HG03060 (cell line): ENCODE data around the gene TRIM26.

Experiments used
- ATAC-seq: cut with Tn5 transposase; IDR thresholded peaks from one replicate; pipeline ENCODE4 v1.9.1; 2021; ENCODE audit warnings: low read depth, moderate number of reproducible peaks; ENCODE audit not compliant: unreplicated experiment

Gene TRIM26

DNA sequence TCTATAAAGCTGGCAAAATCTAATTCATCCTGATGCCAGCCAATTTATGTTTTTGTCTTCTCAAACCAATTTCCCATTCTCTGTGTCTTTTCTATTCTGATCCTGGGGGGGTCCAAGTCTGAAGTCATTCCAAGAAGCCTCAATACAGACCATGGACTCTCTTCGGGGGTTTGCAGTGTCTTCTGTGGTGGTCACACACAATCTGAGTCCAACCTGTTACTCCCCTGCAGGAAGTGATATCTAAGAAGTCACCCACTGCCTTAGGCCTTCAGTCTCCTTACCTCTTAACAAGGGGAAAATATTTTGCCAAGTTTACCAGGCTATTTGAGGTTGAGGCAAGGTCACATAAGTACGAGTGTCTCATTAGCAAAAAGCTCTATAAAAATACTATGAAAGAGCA is 1.9 kb downstream of the TRIM26 start:
- no peak for ATAC-seq

DNA sequence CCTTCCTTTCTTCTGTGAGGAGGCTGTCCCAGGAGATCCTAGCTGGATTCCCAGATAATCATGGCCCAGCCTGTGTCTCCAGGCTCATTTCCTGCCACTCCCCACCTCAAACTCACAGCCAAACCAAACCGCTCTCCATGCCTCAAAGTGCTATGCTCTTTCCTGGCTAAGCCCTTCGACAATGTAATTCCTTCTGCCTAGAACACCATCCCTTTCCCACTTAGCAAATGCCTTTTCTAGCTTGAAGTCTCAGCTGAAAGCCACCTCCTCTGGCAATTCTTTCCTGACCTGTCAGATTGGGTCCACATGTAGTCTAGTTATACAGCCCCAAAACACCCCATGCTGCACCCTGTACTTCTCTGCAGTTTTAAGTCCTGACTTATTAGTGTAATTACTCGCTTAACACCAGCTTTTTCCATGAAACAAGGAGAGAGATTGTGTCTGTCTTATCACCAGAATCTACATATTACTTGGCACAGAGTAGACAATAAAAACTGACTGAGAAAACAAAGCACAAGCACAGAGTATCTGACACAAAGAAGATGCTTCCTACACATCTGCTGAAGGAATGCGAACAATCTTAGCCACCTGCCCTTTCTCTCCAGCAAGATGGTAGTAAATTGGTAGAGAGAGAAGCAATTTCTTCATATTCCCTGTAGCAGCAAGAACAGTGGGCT is 5.4 kb downstream of the TRIM26 start:
- no peak for ATAC-seq

DNA sequence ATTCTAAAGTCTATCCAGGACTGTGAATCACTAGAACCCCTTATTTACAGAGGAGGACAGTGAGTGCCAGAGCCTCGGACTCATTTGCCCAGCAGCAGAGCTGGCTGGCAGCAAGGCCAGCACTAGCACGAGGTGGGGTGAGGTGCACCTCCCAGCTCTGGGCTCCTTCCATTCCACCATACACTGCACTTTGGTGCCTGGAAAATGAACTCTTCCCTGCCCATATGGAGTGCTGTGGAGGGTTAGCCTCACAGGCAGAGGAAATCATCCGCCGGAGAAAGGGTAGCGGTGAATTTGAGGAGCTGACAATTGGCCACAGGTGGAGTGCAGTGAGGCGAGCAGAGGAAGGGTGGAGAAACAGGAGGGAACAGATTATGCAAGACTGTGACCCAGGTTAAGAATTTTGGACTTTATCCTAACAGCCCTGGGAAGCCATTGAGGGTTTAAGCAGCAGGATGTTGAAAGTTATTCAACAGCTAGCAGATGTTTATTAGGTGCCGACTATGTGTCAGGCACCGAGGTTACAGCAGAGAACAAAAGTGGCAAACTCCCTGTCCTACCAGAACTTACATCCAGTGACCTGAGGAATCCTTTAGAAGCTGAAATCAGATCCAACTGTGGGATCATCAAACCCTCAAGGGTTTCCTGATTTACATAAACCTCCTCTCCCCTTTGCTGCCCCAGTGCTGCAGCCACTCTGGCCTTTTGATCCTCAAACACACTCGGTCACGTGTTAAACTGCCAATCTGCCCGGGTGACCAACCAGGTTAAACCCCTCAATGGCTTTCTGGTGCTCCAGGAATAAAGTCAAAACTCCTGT is 6.2 kb downstream of the TRIM26 start:
- ATAC-seq: no peak

DNA sequence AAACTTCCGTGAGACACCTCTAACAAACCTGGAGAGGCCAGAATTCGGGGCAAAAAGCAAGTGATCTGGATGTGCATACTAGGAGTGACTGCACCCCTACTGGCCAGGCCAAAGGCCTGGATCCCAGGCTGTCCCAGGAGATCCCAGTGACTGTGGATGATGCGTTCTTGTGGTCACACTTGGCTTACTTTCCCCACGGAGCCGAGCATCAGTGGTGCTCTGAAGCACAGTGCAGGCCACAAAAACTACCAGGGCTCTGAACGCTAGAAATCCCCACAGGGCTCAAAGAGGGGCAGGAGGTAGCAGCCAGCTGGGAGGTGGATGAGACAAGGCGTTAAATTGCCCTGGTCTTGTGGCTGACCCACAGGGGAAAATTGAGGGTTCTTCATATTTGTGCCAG is 7.1 kb downstream of the TRIM26 start:
- ATAC-seq: no peak

DNA sequence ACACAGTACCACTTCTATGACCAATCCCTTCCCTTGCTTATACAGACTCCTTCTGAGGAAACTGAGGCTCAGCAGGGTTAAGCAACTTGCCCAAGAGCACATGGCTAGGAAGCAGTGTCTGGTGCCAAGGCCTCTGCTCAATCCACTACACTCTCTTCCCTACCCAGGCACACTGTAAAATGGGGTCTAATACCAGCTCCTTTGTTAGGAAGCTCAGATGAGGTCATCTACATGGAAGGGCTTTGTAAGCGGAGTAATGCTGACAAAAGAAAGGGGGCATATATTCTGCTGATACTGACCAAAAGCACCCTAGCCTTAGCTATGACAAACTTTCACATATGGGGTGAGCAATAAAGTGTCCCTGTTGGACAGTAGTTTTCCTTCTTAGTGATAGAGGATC is 9.1 kb downstream of the TRIM26 start:
- ATAC-seq: no peak

DNA sequence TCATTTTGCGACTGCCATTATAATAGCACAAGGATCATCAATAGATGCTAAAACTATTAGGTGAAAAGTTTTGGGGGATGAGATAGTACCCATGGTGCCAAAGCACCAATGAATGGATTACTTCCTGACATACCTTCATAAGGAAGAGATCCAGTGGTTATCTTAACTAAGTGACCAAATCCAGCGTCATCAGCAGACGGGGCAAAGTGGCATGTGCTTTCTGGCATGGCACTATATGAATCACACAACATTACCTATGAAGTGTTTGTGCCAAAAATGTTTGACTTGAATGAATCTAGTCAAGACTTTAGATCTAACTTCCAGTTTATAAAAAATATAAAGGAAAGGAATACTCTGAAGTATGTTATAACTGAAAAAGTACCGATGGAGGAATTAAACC is 10.8 kb downstream of the TRIM26 start:
- ATAC-seq: no peak

DNA sequence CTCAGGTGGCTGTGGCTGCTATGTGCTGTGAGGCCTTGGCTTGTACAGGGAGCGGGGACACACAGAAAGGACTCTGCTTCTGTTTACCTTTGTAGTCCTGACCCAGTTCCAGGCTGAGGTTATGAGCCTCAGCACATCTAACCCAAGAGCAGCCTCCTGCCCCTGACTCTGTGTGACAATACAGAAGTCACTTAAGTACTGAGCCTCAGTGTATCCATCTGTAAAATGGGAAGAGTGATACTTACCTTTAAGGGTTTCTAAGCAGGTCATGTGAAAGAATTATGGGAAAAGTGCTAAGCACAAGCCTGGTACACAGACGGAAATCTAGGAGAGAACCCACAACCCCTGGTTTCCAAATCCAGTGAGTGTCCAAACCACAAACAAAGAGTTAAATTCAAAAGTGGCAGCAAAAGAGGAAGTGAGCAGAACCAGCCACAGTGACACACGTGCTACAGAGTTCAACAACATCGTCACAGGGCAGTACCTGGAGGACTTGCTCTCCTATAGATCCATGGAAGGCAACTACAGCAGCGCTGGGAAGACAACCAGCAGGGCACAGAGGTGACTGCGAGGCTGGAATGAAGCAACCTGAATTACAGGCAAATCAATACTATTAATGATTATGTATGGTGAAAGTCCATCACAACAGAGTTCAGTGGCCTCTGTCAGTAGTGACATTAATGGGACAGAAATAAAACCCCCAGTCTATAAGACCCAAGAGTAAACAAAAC is 12.5 kb downstream of the TRIM26 start:
- no peak for ATAC-seq

DNA sequence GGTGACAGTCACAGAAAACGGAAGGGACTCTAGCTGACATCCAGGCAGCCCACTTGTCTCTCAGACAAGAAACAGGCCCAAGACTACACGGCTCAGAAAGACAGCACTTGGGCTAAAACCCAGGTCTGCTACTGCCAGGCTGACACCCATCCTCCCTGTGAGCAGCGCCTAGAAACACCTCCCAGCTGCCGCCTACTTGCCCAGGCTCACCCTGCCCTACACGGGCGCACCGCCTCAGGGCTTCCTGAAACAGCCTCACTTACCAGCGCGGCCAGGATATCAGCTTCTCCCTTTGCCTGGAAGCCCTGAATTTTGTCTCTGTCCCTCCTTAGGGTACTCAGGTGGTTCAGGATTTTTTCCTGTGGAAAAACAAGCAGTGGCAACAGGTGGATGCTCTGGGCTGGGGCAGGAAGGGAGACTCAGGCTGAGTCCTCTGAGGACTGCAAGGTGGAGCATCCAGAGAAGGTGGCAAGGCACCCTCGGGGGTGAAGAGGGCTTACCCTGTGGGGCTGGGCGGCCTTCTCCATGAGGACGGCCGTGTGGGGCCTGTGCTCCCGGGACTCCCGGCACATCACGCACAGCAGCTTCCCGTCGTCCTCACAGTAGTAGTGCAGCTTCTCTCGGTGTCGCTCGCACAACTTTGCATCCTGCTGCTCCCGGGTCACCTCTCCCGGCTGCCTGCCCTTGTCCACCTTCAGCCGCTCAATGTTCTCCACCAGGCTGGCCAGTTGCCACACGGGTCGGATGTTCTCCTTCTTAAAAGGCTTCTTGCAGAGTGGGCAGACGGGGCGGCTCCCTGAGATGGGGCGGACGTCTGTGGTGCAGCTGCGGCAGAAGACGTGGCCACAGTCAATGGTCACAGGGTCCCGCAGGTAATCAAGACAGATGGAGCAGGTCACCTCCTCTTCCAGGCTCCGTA is 14.8 kb downstream of the TRIM26 start:
- ATAC-seq: no peak

DNA sequence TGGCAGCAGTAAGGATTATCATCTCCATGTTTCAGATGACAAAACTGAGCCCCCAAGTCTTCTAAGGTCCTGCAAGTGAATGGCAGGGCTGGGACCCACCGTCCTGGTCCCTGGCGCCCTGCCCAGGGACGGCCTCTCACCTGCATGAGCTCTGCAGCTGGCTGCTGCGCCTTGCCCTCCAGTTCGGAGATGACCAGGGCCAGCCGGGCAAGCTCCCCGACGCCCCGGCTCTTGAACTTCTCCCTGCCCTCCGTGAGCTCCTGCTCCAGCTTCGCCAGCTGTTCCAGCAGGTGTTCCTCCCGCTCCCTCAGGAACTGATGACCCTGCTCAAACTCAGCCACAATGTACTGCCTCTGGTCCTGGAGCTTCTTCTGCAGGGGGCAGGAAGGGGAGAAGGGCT is 16.8 kb downstream of the TRIM26 start:
- ATAC-seq: no peak

DNA sequence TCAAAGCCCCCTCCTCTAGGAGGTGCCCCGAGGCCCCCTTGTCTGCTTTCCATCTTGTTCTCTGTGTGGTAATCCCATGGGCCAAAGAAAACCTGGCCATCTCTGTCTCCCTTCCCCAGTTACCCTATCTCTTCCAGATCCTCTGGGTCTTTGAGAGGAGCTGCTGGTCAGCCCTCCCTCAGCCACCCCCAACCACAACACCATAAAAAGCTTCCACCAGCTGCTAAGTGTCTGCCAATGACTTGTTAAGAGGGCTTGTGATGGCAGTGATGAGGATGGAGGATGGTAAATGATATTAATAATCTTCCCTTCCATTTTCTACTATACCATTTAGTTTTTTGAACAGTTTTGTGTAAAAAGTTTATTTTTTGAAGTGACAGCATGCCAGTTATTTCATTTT is 17.3 kb downstream of the TRIM26 start:
- ATAC-seq: no peak

DNA sequence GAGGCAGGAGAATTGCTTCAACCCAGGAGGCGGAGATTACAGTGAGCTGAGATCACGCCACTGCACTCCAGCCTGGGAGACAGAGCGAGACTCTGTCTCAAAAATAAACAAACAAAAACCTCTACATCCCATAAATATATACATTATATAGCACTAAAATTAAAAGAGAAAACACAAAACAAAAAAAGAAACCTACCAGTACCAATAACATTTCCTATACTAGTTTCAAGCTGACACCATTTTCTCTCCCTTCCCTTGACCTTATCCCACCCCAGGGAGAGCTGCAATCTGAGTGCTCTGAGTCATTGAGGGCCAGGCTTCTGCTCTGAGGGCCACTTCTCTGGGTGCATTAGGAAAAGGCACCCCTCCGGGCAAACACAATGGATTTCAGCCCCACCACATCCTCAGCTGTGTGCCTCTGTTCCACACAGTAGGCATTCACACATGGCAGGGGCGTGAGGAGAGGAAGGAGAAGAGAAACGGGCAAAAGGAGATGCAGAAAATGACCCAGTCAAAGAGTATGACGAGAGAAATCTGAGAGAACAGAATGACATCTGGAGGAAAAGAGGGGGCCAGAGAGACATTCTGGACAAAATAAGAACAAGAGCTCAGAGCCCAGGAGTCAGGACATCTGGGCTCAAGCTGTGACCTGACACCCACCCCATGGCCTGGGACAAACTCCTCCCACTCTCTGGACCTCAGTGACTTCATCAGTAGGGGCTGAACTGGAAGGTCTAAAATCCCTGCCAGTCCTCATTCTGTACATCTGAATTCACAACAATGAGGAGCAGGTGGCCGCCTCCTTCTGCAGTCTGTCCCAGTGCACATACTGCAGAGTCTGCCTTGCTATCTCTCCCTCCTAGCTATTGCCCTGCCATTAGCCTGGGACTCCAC is 18.2 kb downstream of the TRIM26 start:
- ATAC-seq: no peak

DNA sequence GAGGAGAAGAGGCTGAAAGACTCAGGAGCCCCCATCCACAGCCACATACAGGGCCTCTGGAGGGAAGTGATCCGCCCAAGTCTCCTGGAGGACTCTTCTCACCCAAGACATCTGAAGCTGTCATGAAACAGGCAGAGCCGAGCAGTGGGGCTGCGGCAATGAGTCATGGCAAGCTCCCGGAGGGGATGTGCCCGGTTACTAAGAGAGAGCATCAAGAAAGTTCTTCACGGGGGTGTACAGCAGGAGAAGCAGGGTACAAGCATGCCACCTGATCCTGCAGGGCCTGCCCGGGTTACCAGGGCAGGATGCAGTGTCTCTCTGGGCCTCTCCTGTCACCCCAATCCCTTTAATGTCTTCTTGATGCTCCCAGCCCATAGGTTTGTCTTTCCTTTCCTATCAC is 21.1 kb downstream of the TRIM26 start:
- ATAC-seq: no peak

DNA sequence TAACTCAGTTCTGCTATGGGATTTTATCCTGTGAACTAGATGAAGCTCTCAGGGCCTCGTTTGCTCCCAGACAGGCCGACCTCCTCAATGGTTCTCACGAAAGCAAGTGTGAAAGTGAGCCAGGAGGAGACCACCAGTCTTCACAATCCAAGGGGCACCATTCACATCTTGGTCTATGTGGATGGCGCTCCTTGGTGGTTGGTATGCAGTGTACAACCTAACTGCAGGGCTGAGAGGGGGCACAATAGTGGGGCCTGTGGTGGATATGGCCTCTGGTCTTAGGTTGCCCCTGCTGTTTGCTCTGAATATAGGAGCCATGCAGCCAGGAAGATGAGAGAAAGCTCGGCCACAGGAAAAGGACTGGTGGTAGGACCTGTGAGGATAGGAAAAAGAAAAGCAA is 24.7 kb downstream of the TRIM26 start:
- no peak for ATAC-seq

DNA sequence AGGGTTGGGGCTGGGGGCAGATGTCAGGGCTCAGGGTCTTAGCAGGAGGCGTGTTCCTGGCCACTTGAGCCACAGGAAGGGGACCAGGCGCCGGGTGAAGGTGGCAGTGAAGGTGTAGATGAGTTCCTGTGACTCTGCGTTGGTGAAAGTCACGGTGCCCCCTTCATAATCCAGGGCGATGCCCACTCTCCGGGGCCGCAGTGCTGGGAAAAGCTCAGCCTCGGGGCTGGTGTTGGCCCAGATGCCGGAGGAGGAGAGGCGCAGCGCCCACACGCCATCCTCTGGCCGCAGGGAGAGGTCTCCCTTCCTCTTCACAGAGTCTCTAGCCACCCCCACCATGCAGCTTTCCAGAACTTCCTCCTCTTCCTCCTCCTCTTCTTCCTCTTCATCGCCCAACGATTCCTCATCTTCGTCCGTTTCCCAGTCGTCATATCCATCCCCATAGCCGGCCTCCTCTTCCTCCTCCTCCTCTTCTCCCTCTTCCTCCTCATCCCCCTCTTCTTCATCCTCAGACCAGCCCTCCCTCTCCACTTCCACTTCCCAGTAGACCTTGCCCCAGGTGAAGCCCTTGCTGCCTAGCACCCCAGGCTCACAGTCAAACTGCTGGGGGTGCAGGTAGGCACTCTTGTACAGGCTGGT is 27.2 kb downstream of the TRIM26 start:
- no peak for ATAC-seq

DNA sequence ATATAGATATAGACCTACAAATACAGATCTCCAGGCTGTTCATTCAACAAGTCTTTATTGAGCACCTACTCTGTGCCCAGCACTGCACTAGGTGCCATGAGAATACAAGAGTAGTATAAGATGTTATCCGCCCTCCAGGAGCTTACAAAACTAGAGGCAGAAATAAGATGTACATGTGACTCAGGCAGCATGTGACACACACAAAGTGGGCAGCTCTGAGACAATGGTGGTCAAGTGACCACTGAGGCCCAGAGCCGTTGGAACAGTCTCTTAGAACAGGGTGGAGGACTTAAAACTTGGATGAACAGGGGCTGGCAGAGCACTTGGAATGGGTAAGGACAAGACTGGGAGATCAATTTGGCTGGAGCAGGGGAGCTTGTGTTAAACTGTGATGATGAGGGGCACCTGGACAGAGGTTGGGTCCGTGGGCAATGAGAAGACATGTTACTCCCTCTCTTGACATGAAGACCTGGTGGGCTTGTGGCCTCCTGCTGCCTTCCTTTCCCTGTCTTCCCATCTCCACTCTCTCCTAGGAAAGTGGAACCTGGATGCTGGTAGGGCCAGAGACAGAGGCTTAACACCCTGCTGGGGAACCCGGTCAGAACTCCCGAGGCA is 28.7 kb downstream of the TRIM26 start:
- no peak for ATAC-seq

DNA sequence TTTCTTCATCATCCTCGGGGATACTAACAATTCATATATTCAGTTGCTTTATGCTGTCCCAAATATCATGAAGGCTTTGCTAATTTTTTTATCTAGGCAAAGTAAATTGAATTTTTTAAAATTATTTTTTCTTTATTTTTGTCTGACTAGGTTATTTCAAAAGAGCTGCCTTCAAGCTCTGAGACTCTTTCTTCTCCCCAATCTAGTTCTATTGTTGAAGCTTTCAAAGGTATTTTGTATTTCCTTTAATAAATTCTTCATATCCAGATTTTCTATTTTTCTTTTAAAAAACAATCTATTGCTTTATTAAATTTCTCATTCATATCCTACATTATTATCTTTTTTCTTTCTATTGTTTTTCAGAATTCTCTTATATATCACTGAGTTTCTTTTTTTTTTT is 33.1 kb downstream of the TRIM26 start:
- ATAC-seq: no peak

DNA sequence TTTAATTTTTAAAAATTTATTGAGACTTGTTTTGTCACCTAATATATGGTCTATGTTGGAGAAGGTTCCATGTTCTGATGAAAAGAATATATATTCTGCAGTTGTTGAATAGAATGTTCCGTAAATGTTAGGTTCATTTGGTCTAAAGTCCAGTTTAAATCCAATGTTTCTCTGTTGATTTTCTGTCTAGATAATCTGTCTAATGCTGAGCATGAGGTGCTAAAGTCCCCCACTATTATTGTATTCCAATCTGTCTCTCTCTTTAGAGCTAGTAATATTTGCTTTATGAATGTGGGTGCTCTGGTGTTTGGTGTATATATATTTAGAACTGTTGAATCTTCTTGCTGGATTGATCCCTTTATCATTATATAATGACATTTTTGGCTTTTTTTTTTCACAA is 34.4 kb downstream of the TRIM26 start:
- ATAC-seq: no peak

DNA sequence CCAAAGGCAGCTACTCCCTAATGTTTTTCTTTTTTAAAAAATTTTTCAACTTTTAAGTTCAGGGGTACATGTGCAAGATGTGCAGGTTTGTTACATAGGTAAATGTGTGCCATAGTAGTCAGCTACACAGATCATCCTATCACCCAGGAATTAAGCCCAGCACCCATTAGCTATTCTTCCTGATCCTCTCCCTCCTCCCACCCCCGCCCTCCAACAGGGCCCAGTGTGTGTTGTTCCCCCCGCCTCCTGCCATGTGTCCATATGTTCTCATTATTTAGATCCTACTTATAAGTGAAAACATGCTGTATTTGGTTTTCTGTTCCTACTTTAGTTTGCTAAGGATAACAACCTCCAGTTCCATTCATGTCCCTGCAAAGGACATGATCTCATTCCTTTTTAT is 37.4 kb downstream of the TRIM26 start:
- no peak for ATAC-seq

DNA sequence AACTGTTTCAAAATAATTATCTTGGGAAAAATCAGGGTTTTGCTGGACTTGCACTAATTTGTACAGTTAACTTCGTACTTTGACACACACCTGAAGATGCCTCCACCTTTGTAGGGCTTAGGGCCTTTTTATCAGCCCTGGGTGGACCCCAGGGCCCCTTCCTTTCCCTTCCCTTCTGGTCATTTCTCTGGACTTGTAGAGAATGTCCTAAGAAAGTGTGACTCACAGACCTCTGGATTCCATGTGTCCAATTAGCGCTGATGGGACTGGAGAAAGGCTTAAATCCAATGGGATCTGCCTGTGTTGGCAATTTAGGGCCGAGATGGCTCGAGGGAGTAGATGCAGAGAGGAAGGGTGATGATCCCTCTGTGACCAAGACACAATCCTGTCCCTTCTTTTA is 40.5 kb downstream of the TRIM26 start:
- ATAC-seq: no peak
